ENCODE measurements around the gene VNN1.
"Not testable (repeated sequence)": the region's sequence is repeated elsewhere in the genome, so short reads cannot be mapped to it uniquely, and the experiment has no call there.

Gene VNN1

GRCh38 chr6:132690678-132691077, 23.2 kb downstream of the VNN1 start:
- DNase-seq (ENCODE audit: low read depth) = no peak
- H3K4me3 ChIP-seq (ENCODE audit: low read length) = no peak overlapping the region
- TF ChIP-seq CTCF (conservative IDR thresholded peaks at IDR 0.05; ENCODE audit: low read length) = no peak

- no peak for TF ChIP-seq CTCF (conservative IDR thresholded peaks at IDR 0.05; ENCODE audit: low read length)
- DNase-seq (ENCODE audit: low read depth) = peak; percentile 13
- H3K4me3 ChIP-seq (ENCODE audit: low read length) = no peak overlapping the region
Measured at GRCh38 chr6:132687306-132687705, 26.5 kb downstream of the VNN1 start.

- no peak for TF ChIP-seq CTCF (conservative IDR thresholded peaks at IDR 0.05; ENCODE audit: low read length)
- DNase-seq (ENCODE audit: low read depth) = no peak
- no peak overlapping the region for H3K4me3 ChIP-seq (ENCODE audit: low read length)
Measured at GRCh38 chr6:132686531-132686930, 27.3 kb downstream of the VNN1 start.

- H3K4me3 ChIP-seq (ENCODE audit: low read length) = no peak overlapping the region
- no peak for TF ChIP-seq CTCF (conservative IDR thresholded peaks at IDR 0.05; ENCODE audit: low read length)
- no peak for DNase-seq (ENCODE audit: low read depth)
Measured at GRCh38 chr6:132685009-132685408, 28.8 kb downstream of the VNN1 start.

GRCh38 chr6:132684272-132684671, 29.6 kb downstream of the VNN1 start:
- no peak for TF ChIP-seq CTCF (conservative IDR thresholded peaks at IDR 0.05; ENCODE audit: low read length)
- H3K4me3 ChIP-seq (ENCODE audit: low read length) = no peak overlapping the region

GRCh38 chr6:132683543-132683942, 30.3 kb downstream of the VNN1 start:
- DNase-seq (ENCODE audit: low read depth) = peak; percentile 62
- no peak for TF ChIP-seq CTCF (conservative IDR thresholded peaks at IDR 0.05; ENCODE audit: low read length)
- no peak overlapping the region for H3K4me3 ChIP-seq (ENCODE audit: low read length)

More at GRCh38 chr6:132684272-132684671, 29.6 kb downstream of the VNN1 start:
- DNase-seq (ENCODE audit: low read depth) = no peak

- not testable (repeated sequence) for DNase-seq (ENCODE audit: low read depth); H3K4me3 ChIP-seq (ENCODE audit: low read length)
Measured at GRCh38 chr6:132679094-132679493, 34.8 kb downstream of the VNN1 start.

- no peak for DNase-seq (ENCODE audit: low read depth)
- TF ChIP-seq CTCF (conservative IDR thresholded peaks at IDR 0.05; ENCODE audit: low read length) = no peak
- no peak overlapping the region for H3K4me3 ChIP-seq (ENCODE audit: low read length)
Measured at GRCh38 chr6:132675749-132676148, 38.1 kb downstream of the VNN1 start.

All from AG10803 (cell line).